ENCODE results near the gene HRH2.

The HRH2 gene

GRCh38 chr5:175733017-175733416, 75.1 kb downstream of the HRH2 start:
- no peaks in the 10 kb centered on the region for H3K4me1 ChIP-seq (ENCODE audit: insufficient read depth, low read length)
- H3K9ac ChIP-seq (ENCODE audit: low read depth, low read length): no peak overlapping the region
- H3K9me3 ChIP-seq (ENCODE audit: control insufficient read depth, insufficient read depth, low read length): no peaks in the 10 kb centered on the region
- no peaks in the 10 kb centered on the region for H3K36me3 ChIP-seq (ENCODE audit: insufficient read depth, low read length)

DNA sequence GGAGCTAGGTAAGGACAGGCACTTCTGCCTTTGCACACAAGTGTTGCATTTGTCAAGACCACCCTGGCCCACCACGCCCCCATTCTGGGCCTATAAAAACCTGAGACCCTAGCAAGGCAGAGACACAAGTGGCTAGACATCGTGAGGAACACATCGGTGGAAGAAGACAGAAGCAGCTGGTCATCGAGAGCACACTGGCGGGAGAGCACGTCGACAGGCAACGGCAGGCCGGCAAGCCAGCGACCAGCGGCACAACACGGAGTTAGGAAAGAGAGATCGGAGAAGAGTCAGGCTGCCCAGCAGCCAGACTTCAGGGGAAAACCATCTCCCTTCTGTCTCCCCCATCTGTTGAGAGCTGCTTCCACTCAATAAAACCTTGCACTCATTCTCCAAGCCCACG, 76.1 kb downstream of the HRH2 start:
- Histone ChIP-seq H3K36me3 (ENCODE audit: insufficient read depth, low read length) (no peaks in the 10 kb centered on the region), H3K9ac (ENCODE audit: low read depth, low read length) (no peak overlapping the region), H3K9me3 (ENCODE audit: control insufficient read depth, insufficient read depth, low read length) (no peaks in the 10 kb centered on the region), H3K4me1 (ENCODE audit: insufficient read depth, low read length) (no peaks in the 10 kb centered on the region)

GRCh38 chr5:175734501-175734900, 76.6 kb downstream of the HRH2 start:
- H3K9me3 ChIP-seq (ENCODE audit: control insufficient read depth, insufficient read depth, low read length): no peaks in the 10 kb centered on the region
- no peaks in the 10 kb centered on the region for H3K4me1 ChIP-seq (ENCODE audit: insufficient read depth, low read length)
- no peaks in the 10 kb centered on the region for H3K36me3 ChIP-seq (ENCODE audit: insufficient read depth, low read length)
- no peak overlapping the region for H3K9ac ChIP-seq (ENCODE audit: low read depth, low read length)

- Histone ChIP-seq H3K9ac (ENCODE audit: low read depth, low read length) (no peak overlapping the region), H3K4me1 (ENCODE audit: insufficient read depth, low read length) (no peaks in the 10 kb centered on the region), H3K9me3 (ENCODE audit: control insufficient read depth, insufficient read depth, low read length) (no peaks in the 10 kb centered on the region), H3K36me3 (ENCODE audit: insufficient read depth, low read length) (no peaks in the 10 kb centered on the region)
Measured at GRCh38 chr5:175735701-175736100, 77.8 kb downstream of the HRH2 start.

DNA sequence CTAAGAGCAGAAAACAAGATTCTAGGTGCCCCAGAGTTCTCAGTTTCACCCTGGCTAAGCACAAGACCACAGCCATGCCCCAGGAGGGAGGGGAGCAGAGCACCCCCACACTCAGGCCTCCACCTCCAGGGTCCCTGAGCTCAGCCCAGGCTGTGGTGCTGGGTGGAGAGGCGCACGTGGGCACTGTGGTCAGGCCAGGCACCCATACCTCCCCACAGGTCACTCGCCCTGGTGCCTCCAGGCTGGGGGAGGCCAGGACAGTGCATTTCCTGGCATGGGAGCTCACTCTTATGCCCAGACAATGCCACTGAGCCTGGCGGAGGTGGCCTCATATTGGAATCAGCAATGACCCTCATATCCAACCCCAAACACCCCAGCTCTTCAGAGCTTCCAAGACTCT, 78.8 kb downstream of the HRH2 start:
- no peaks in the 10 kb centered on the region for H3K4me1 ChIP-seq (ENCODE audit: insufficient read depth, low read length)
- no peaks in the 10 kb centered on the region for H3K9me3 ChIP-seq (ENCODE audit: control insufficient read depth, insufficient read depth, low read length)
- no peak overlapping the region for H3K9ac ChIP-seq (ENCODE audit: low read depth, low read length)
- no peaks in the 10 kb centered on the region for H3K36me3 ChIP-seq (ENCODE audit: insufficient read depth, low read length)

DNA sequence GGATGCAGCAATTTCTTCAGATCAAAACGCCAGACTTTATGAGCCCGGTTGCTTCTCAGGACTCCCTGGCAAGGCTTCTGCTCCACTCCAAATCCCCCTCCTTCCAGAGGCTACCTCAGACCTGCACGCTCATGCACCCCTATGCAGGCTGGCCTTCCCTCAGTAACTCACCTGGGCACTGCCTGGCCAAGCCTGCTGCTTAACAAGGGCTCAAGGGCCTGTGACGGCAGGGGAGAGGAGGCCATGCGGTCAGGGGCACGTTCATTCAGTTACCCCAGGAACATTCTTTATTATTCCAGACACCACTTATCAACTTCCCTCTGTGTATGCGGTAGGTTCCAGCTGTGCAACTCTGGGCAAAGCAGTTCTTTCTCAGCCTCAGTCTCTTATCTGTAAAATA, 79.6 kb downstream of the HRH2 start:
- Histone ChIP-seq H3K4me1 (ENCODE audit: insufficient read depth, low read length) (no peaks in the 10 kb centered on the region), H3K9me3 (ENCODE audit: control insufficient read depth, insufficient read depth, low read length) (no peaks in the 10 kb centered on the region), H3K9ac (ENCODE audit: low read depth, low read length) (no peak overlapping the region), H3K36me3 (ENCODE audit: insufficient read depth, low read length) (no peaks in the 10 kb centered on the region)

DNA sequence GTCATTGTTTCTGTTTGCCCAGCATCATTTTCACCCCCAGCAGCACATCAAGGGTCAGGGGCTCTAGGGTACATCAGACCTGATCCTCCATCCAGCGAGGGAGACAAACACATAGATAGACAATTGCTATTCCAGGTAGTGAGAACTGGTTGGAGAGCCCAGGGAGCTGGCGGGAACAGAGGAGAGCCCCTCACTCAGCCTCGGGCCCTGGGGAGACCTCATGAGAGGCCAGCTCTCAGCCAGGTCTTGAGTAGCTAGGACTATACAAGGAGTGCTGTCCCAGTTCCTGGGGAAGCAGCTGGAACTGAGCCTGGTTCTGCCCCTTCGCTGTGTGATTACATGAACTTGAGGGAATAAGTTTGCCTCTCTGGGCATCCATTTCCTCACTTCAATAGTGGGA, 80.3 kb downstream of the HRH2 start:
- Histone ChIP-seq H3K36me3 (ENCODE audit: insufficient read depth, low read length) (no peaks in the 10 kb centered on the region), H3K4me1 (ENCODE audit: insufficient read depth, low read length) (no peaks in the 10 kb centered on the region)

GRCh38 chr5:175738602-175739133, 80.8 kb downstream of the HRH2 start:
- Histone ChIP-seq H3K9me3 (ENCODE audit: control insufficient read depth, insufficient read depth, low read length) (no peaks in the 10 kb centered on the region), H3K36me3 (ENCODE audit: insufficient read depth, low read length) (no peaks in the 10 kb centered on the region), H3K9ac (ENCODE audit: low read depth, low read length) (no peak overlapping the region), H3K4me1 (ENCODE audit: insufficient read depth, low read length) (no peaks in the 10 kb centered on the region)

More for the DNA sequence above, 80.3 kb downstream of the HRH2 start:
- Histone ChIP-seq H3K9ac (ENCODE audit: low read depth, low read length) (no peak overlapping the region), H3K9me3 (ENCODE audit: control insufficient read depth, insufficient read depth, low read length) (no peaks in the 10 kb centered on the region)

DNA sequence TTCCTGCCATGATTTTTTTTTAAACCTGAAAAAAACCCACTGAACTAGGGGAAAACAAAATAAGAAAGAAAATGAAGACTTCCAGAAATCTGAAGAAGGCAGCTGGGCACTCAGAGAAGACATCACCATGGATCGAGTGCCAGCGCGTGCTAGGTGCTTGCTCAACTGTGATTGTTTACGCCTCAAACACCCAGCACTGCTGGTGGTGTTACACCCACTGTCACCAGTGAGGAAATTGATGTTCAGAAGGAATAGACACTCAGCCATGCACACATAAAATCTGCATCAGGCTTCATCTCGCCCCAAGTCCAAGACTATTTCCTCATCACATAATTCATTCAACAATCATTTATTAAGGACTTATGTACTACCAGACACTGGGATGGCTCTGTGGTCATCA, 82.1 kb downstream of the HRH2 start:
- Histone ChIP-seq H3K9ac (ENCODE audit: low read depth, low read length) (no peak overlapping the region), H3K9me3 (ENCODE audit: control insufficient read depth, insufficient read depth, low read length) (no peaks in the 10 kb centered on the region), H3K4me1 (ENCODE audit: insufficient read depth, low read length) (no peaks in the 10 kb centered on the region), H3K36me3 (ENCODE audit: insufficient read depth, low read length) (no peaks in the 10 kb centered on the region)

- Histone ChIP-seq H3K36me3 (ENCODE audit: insufficient read depth, low read length) (no peaks in the 10 kb centered on the region), H3K4me1 (ENCODE audit: insufficient read depth, low read length) (no peaks in the 10 kb centered on the region), H3K9ac (ENCODE audit: low read depth, low read length) (no peak overlapping the region), H3K9me3 (ENCODE audit: control insufficient read depth, insufficient read depth, low read length) (no peaks in the 10 kb centered on the region)
Measured at GRCh38 chr5:175741556-175741955, 83.7 kb downstream of the HRH2 start.

- H3K9ac ChIP-seq (ENCODE audit: low read depth, low read length): no peak overlapping the region
Measured at GRCh38 chr5:175742290-175742994, 84.6 kb downstream of the HRH2 start.

DNA sequence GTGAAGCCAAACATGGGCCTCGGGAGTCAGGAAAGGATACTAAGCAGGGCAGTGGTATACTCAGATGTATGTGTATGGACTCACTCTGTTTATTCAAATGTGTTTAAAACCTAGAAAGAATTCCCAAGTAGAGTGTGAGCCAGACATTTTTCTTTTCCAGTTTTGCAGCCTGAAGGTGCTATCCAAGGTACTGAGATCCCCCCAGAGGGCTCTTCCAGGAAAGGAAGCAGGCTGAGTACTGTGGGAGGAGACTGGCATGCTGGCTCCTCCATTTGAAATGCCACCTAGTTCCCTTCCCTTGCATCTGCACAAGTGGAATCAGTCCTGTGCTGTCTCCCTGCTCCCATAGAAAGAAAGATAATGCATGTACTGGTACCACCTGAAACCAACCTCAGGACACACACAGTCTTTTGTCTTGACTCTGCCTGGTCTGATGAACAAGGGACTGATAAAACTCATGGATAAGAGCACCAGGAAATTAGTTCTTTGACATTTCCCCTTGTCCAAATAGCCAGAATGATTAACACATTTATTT, 85.9 kb downstream of the HRH2 start:
- H3K9me3 ChIP-seq (ENCODE audit: control insufficient read depth, insufficient read depth, low read length): no peaks in the 10 kb centered on the region
- H3K36me3 ChIP-seq (ENCODE audit: insufficient read depth, low read length): no peaks in the 10 kb centered on the region
- H3K9ac ChIP-seq (ENCODE audit: low read depth, low read length): no peak overlapping the region
- H3K4me1 ChIP-seq (ENCODE audit: insufficient read depth, low read length): no peaks in the 10 kb centered on the region

More at GRCh38 chr5:175742290-175742994, 84.6 kb downstream of the HRH2 start:
- H3K4me1 ChIP-seq (ENCODE audit: insufficient read depth, low read length): no peaks in the 10 kb centered on the region
- no peaks in the 10 kb centered on the region for H3K9me3 ChIP-seq (ENCODE audit: control insufficient read depth, insufficient read depth, low read length)
- H3K36me3 ChIP-seq (ENCODE audit: insufficient read depth, low read length): no peaks in the 10 kb centered on the region

- no peaks in the 10 kb centered on the region for H3K4me1 ChIP-seq (ENCODE audit: insufficient read depth, low read length)
- H3K36me3 ChIP-seq (ENCODE audit: insufficient read depth, low read length): no peaks in the 10 kb centered on the region
- H3K9ac ChIP-seq (ENCODE audit: low read depth, low read length): no peak overlapping the region
- H3K9me3 ChIP-seq (ENCODE audit: control insufficient read depth, insufficient read depth, low read length): no peaks in the 10 kb centered on the region
Measured at GRCh38 chr5:175745210-175745609, 87.3 kb downstream of the HRH2 start.

GRCh38 chr5:175746851-175747250, 89.0 kb downstream of the HRH2 start:
- Histone ChIP-seq H3K4me1 (ENCODE audit: insufficient read depth, low read length) (0 out of 2 replicates have a peak, but pooled peaks cover under 1% of the 10 kb centered on the region), H3K36me3 (ENCODE audit: insufficient read depth, low read length) (no peaks in the 10 kb centered on the region), H3K9ac (ENCODE audit: low read depth, low read length) (no peak overlapping the region), H3K9me3 (ENCODE audit: control insufficient read depth, insufficient read depth, low read length) (no peaks in the 10 kb centered on the region)

DNA sequence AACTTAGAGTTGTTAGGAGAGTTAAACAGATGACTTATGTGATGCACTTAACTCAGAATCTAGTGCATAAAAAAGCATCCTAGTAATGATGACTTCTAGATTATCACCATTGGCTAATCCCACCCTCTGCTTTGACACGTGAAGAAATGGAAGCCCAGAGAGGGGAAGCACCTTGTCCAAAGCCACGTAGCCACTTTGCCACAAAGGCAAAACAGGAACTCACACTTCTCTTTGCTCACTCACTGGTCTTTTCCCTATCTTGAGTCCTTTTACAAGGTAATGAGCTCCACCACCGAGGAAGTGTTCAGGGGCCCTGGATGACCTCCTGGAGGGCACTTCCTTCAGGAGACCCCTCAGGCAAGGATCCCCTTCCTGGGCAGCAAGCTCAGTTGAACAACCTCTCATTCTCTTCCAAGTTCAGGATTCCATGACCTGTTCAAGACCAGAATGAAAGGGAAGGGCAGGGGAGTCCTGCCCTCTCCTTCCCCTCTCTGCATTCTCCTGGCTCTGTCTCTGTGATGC, 89.7 kb downstream of the HRH2 start:
- H3K36me3 ChIP-seq (ENCODE audit: insufficient read depth, low read length): no peaks in the 10 kb centered on the region
- H3K9ac ChIP-seq (ENCODE audit: low read depth, low read length): no peak overlapping the region
- H3K9me3 ChIP-seq (ENCODE audit: control insufficient read depth, insufficient read depth, low read length): no peaks in the 10 kb centered on the region
- H3K4me1 ChIP-seq (ENCODE audit: insufficient read depth, low read length): 0 out of 2 replicates have a peak, but pooled peaks cover 4% of the 10 kb centered on the region

All from ES-I3 (cell line).